HG02973 (cell line): Measurements from ENCODE around the gene WDPCP.
"Not testable (repeated sequence)": the region's sequence is repeated elsewhere in the genome, so short reads cannot be mapped to it uniquely, and the experiment has no call there.

Experiments
- ATAC-seq: cut with Tn5 transposase; IDR thresholded peaks from one replicate; pipeline ENCODE4 v1.9.1; 2021; ENCODE audit warnings: moderate library complexity; ENCODE audit not compliant: unreplicated experiment

The WDPCP gene

GRCh38 chr2:63544017-63544627 is 44.2 kb downstream of the WDPCP start:
- ATAC-seq, result no peak

DNA sequence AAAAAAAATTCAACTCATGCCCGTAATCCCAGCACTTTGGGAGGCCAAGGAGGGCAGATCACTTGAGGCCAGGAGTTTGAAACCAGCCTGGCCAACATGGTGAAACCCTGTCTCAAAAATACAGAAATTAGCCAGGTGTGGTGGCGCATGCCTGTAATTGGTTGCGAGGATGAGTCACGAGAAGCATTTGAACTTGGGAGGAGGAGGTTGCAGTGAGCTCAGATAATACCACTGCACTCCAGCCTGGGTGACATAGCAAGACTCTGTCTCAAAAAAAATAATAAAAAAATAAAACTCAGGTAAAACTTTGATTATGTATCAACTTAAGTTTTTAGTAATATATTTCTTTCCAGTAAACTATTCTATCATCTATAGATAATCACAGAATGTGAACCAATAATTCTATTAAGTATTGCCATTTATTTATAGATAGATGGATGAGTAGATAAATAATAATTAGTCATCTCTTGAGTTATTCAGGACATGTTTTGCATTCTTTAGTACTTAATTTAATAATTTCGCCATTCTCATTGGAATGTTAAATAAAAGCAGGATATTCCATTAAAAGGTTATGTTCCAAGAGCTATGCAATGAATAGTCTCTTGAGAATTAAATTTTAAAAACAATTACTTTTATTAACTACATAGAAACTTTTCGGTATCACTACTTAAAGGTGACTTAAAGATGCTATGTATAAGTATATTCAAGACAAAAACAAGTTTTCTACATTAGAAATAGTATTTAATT is 48.7 kb downstream of the WDPCP start:
- ATAC-seq, result no peak

- ATAC-seq, result no peak
These were observed 49.9 kb downstream of the WDPCP start for GRCh38 chr2:63538390-63538789.

- ATAC-seq, result no peak
These were observed 51.0 kb downstream of the WDPCP start for GRCh38 chr2:63537306-63537705.

GRCh38 chr2:63530704-63531279 is 57.5 kb downstream of the WDPCP start:
- no peak for ATAC-seq

GRCh38 chr2:63525905-63526304 is 62.4 kb downstream of the WDPCP start:
- no peak for ATAC-seq

- ATAC-seq, result no peak
These were observed 65.3 kb downstream of the WDPCP start for GRCh38 chr2:63522950-63523349.

GRCh38 chr2:63520793-63521192 is 67.5 kb downstream of the WDPCP start:
- no peak for ATAC-seq

GRCh38 chr2:63514781-63515180 is 73.5 kb downstream of the WDPCP start:
- ATAC-seq, result no peak

GRCh38 chr2:63514237-63514716 is 74.0 kb downstream of the WDPCP start:
- no peak for ATAC-seq

GRCh38 chr2:63506320-63506719 is 82.0 kb downstream of the WDPCP start:
- ATAC-seq, result no peak

GRCh38 chr2:63503818-63504217 is 84.5 kb downstream of the WDPCP start:
- no peak for ATAC-seq

GRCh38 chr2:63500398-63500797 is 87.9 kb downstream of the WDPCP start:
- no peak for ATAC-seq

DNA sequence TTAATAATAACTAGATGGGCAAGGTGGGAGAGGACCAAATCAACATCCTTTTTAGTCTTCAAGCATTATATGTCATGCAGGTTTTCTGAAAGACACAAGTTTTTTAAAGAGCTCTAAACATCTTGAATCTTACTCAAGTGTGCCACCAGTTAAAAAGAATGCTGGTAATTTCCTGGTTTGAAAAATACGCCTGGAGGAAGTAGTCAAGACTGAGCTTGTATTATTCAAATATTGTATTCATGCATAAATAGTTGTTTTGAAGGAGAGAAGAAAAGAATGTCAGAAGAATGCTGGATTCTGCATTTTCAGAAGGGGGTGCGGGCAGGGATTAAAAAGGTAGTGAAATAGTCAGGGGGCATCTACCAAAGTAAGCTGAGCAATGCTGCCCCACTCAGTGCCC is 90.7 kb downstream of the WDPCP start:
- no peak for ATAC-seq

DNA sequence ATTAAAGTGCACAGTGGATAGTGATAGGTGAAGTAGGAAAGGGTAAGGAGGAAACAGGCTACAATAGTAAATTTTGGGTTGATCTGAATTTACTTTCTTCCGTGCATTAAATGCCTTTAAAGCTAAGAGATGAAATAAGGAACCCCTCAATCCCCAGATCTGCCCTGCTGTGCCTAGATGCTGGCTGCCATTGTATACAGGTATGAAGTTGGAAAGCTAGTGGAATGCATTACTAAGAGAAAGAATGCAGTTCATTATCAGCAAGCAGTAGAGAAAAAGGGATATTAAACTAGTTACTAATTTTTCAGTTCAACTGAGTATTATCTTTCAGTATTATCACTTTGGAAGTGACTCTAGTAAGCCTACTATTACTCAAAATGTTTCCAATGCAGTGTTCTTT is 93.3 kb downstream of the WDPCP start:
- ATAC-seq, result no peak

- no peak for ATAC-seq
These were observed 94.2 kb downstream of the WDPCP start for GRCh38 chr2:63494100-63494499.

- ATAC-seq, result no peak
These were observed 100.1 kb downstream of the WDPCP start for GRCh38 chr2:63488118-63488713.

GRCh38 chr2:63486861-63487290 is 101.4 kb downstream of the WDPCP start:
- no peak for ATAC-seq

DNA sequence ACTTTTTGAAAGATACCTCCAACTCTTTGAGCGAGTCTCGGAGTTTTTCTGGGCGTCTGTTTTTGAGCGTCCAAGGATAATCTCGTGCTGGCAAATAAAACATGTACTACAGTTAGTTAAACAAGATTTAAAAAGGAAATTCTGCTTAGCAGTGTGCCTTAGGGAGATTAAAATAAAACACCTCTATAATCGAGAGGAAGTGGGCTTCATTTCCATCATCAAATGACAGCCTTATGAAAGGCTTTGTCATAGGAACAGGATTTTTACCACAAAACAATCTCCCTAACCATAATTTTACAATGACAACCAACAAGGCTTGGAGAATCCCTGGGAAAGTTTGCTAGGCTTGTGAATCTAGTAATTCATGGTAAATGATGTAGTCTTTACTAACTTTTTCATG is 103.4 kb downstream of the WDPCP start:
- ATAC-seq, result no peak

DNA sequence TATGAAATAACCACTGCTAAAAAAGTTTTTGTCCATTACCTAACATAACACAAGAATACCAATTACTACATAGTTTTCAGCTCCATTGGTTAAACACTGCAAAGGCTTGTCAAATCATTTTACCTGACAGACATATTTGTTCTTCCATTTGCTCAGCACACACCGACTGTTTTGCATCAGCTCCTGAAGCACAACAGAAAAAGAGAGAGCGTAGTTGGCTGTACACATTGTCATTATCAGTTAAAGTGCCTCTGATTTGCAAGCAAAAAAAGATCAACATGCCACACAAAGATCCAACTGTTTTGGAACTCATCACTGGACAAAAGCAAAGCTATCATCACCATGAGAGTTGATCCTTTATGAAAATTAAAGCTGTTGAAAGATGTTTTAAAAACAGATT is 103.8 kb downstream of the WDPCP start:
- no peak for ATAC-seq

GRCh38 chr2:63477686-63478085 is 110.6 kb downstream of the WDPCP start:
- ATAC-seq, result no peak

DNA sequence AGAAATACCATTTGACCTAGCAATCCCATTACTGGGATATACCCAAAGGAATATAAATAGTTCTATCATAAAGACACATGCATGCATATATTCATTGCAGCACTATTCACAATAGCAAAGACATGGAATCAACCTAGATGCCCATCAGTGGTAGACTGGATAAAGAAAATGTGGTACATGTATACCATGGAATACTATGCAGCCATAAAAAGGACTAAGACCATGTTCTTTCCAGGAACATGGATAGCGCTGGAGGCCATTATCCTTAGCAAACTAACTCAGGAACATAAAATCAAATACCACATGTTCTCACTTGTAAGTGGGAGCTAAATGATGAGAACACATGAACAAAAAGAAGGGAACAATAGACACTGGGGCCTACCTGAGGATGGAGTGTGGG is 119.0 kb downstream of the WDPCP start:
- ATAC-seq, result not testable (repeated sequence)
